Ishikawa (cell line): Measurements from ENCODE around the gene FOXQ1.
A peak's percentile ranks its signal among the peaks of the same experiment; 100 is the strongest.

Experiments
- CEBPB ChIP-seq: IDR thresholded peaks from 2 replicates; pipeline ENCODE4 v1.6.1; 2012
- CREB1 ChIP-seq: IDR thresholded peaks from 2 replicates; pipeline ENCODE4 v1.6.1; 2012; ENCODE audit warnings: low read depth
- EGR1 ChIP-seq: IDR thresholded peaks from 2 replicates; pipeline ENCODE4 v1.6.1; 2012
- EP300 ChIP-seq: IDR thresholded peaks from 2 replicates; pipeline ENCODE4 v1.6.1; 2012; ENCODE audit warnings: borderline replicate concordance
- FOXM1 ChIP-seq: IDR thresholded peaks from 2 replicates; pipeline ENCODE4 v1.6.1; 2012; ENCODE audit warnings: low read depth, borderline replicate concordance
- NFIC ChIP-seq: IDR thresholded peaks from 2 replicates; pipeline ENCODE4 v1.6.1; 2012
- RAD21 ChIP-seq: IDR thresholded peaks from 2 replicates; pipeline ENCODE4 v1.6.1; 2012; ENCODE audit warnings: low read depth
- TAF1 ChIP-seq: IDR thresholded peaks from 2 replicates; pipeline ENCODE4 v1.6.1; 2012; ENCODE audit warnings: low read depth, mild to moderate bottlenecking
- TCF12 ChIP-seq: IDR thresholded peaks from 2 replicates; pipeline ENCODE4 v1.6.1; 2012; ENCODE audit warnings: low read depth
- TEAD4 ChIP-seq: IDR thresholded peaks from 2 replicates; pipeline ENCODE4 v1.6.1; 2012
- YY1 ChIP-seq: IDR thresholded peaks from 2 replicates; pipeline ENCODE4 v1.6.1; 2012; ENCODE audit warnings: low read depth
- ZBTB7A ChIP-seq: IDR thresholded peaks from 2 replicates; pipeline ENCODE4 v1.6.1; 2012; ENCODE audit warnings: low read depth
- TF ChIP-seq, protein P1 (sequence below): IDR thresholded peaks from 2 replicates; pipeline ENCODE4 v1.6.1; 2012; ENCODE audit warnings: low read depth, mild to moderate bottlenecking
- TF ChIP-seq, protein P2 (sequence below): IDR thresholded peaks from 2 replicates; pipeline ENCODE4 v1.6.1; 2012
- TF ChIP-seq, protein P3 (sequence below): IDR thresholded peaks from 2 replicates; pipeline ENCODE4 v1.6.1; 2012

FOXQ1 gene

DNA sequence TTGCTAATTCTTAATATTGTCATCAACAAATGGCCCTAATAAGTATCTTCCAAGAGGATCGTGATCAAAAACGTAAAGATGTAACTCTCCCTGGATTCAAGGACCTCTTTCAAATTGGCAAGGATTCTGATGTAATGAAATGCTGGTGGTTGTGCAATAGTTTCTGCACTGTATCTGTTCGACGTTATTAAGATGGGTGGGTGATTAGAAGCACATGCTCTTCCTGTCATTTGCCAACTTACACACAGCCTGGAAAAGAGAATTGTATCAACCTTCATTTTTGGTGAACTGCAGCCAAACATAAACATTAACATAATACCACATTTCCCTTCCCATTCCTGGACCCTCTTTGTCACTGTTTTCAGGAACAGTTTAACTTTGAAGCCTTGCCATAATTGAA is 9.8 kb downstream of the FOXQ1 start:
- no peak for TF ChIP-seq RAD21
- TF ChIP-seq CEBPB = peak; percentile 75
- TF ChIP-seq TAF1 = no peak

DNA sequence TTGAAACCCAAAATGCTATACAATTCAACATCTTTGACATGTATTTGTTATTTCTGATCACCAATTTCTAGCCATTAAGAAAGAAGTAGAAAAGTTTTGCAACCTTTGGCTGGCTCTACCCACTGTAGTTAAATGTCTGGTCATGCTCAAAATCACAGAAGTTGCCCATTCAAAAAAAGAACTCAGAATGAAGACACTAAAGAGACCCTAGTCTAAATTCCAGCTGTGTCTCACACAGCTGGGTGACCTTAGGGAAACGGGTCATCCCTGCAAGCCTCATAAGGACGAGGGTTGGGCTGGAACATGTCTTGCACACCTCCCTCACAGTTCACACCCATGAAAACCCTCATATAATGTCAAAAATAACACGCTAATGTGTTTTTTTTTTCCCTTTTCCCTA is 10.3 kb downstream of the FOXQ1 start:
- TF ChIP-seq TCF12 = no peak
- TF ChIP-seq, protein P1, sequence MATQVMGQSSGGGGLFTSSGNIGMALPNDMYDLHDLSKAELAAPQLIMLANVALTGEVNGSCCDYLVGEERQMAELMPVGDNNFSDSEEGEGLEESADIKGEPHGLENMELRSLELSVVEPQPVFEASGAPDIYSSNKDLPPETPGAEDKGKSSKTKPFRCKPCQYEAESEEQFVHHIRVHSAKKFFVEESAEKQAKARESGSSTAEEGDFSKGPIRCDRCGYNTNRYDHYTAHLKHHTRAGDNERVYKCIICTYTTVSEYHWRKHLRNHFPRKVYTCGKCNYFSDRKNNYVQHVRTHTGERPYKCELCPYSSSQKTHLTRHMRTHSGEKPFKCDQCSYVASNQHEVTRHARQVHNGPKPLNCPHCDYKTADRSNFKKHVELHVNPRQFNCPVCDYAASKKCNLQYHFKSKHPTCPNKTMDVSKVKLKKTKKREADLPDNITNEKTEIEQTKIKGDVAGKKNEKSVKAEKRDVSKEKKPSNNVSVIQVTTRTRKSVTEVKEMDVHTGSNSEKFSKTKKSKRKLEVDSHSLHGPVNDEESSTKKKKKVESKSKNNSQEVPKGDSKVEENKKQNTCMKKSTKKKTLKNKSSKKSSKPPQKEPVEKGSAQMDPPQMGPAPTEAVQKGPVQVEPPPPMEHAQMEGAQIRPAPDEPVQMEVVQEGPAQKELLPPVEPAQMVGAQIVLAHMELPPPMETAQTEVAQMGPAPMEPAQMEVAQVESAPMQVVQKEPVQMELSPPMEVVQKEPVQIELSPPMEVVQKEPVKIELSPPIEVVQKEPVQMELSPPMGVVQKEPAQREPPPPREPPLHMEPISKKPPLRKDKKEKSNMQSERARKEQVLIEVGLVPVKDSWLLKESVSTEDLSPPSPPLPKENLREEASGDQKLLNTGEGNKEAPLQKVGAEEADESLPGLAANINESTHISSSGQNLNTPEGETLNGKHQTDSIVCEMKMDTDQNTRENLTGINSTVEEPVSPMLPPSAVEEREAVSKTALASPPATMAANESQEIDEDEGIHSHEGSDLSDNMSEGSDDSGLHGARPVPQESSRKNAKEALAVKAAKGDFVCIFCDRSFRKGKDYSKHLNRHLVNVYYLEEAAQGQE = no peak
- no peak for TF ChIP-seq CEBPB
- TF ChIP-seq CREB1 = no peak
- TF ChIP-seq EGR1 = no peak
- TF ChIP-seq, protein P2, sequence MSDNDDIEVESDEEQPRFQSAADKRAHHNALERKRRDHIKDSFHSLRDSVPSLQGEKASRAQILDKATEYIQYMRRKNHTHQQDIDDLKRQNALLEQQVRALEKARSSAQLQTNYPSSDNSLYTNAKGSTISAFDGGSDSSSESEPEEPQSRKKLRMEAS = no peak
- TF ChIP-seq FOXM1 = no peak
- no peak for TF ChIP-seq RAD21
- TF ChIP-seq ZBTB7A = no peak
- TF ChIP-seq, protein P3, sequence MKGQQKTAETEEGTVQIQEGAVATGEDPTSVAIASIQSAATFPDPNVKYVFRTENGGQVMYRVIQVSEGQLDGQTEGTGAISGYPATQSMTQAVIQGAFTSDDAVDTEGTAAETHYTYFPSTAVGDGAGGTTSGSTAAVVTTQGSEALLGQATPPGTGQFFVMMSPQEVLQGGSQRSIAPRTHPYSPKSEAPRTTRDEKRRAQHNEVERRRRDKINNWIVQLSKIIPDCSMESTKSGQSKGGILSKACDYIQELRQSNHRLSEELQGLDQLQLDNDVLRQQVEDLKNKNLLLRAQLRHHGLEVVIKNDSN = no peak
- no peak for TF ChIP-seq NFIC
- TF ChIP-seq YY1 = no peak
- no peak for TF ChIP-seq TEAD4
- no peak for TF ChIP-seq EP300
- TF ChIP-seq TAF1 = no peak

DNA sequence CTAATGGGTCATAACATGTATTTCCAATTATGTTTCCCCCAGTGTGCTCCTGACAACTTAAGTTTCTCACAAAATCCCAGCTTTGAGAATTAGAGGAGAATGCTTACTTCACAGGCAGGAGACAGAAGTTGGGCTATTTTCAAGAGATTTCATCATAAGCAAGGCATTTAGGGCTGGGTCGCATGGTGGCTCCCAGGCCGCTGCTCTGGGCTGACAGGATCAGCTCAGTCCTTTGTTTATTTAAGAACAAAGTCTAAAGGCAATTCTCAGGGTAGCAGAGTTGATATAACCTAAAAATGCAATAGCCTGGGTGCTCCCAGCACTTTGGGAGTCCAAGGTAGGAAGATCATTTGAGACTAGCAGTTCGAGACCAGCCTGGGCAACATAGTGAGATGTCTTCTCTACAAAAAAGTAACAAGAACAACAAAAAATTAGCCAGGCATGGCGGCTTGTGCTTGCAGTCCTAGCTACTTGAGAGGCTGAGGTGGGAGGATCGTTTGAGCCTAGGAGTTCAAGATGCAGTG is 10.9 kb downstream of the FOXQ1 start:
- TF ChIP-seq CEBPB = no peak
- TF ChIP-seq CREB1 = no peak
- TF ChIP-seq EGR1 = no peak
- no peak for TF ChIP-seq FOXM1
- TF ChIP-seq, protein P3 = no peak
- no peak for TF ChIP-seq TCF12
- TF ChIP-seq, protein P1 = no peak
- no peak for TF ChIP-seq TEAD4
- TF ChIP-seq ZBTB7A = no peak
- no peak for TF ChIP-seq EP300
- no peak for TF ChIP-seq RAD21
- TF ChIP-seq YY1 = no peak
- TF ChIP-seq TAF1 = no peak

DNA sequence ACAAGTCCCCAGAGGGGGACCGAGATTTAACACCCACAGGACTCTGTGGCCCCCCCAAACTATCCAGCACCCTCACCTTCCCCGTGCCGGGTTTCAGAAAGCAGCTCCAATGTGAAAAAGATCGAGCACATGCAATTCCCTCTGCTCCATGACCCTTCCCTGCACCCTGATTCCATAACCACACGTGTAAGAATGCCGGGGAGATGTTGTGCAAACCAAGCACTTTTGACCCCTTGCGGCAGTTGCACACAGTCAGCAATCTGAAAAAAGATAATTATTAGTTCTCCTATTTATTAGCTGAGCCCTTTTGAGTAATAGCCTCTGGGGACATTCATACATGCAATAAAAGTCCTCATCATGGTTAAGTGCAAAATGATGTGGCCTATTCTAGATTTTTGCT is 13.0 kb downstream of the FOXQ1 start:
- no peak for TF ChIP-seq CREB1
- TF ChIP-seq, protein P3 = no peak
- TF ChIP-seq, protein P1 = no peak
- no peak for TF ChIP-seq YY1
